ENCODE measurements around the gene TAF1D.
"Not testable (repeated sequence)": the region's sequence is repeated elsewhere in the genome, so short reads cannot be mapped to it uniquely, and the experiment has no call there.

Gene TAF1D

DNA sequence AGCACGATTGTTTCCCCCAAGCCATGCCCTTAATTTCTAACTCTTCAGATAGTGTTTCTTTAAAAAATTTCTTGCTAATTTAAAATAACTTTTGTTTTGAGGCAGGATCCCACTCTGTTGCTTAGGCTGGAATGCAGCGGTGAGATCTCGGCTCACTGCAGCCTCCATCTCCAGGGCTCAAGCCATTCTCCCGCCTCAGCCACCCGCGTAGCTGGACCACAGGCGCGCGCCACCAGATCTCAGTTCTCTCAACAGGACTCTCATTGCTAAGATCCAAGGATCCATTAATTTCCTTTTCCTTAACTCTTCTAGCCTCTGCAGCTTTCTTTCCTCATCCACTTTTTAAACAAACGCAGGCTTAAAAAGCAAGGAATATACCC, 42.5 kb upstream of the TAF1D start:
- no peaks in the 10 kb centered on the region for H3K27me3 ChIP-seq (ENCODE audit: insufficient read depth, poor library complexity, severe bottlenecking)
- DNase-seq (ENCODE audit: low read depth in 1 of 2, low spot score in 1 of 2): no peak
- peak overlapping the region; percentile 93 for H3K27ac ChIP-seq (replicated peaks)
- peak overlapping the region; percentile 95 for H3K4me3 ChIP-seq (replicated peaks; ENCODE audit: insufficient read depth, low read length)
- TF ChIP-seq, protein P1, sequence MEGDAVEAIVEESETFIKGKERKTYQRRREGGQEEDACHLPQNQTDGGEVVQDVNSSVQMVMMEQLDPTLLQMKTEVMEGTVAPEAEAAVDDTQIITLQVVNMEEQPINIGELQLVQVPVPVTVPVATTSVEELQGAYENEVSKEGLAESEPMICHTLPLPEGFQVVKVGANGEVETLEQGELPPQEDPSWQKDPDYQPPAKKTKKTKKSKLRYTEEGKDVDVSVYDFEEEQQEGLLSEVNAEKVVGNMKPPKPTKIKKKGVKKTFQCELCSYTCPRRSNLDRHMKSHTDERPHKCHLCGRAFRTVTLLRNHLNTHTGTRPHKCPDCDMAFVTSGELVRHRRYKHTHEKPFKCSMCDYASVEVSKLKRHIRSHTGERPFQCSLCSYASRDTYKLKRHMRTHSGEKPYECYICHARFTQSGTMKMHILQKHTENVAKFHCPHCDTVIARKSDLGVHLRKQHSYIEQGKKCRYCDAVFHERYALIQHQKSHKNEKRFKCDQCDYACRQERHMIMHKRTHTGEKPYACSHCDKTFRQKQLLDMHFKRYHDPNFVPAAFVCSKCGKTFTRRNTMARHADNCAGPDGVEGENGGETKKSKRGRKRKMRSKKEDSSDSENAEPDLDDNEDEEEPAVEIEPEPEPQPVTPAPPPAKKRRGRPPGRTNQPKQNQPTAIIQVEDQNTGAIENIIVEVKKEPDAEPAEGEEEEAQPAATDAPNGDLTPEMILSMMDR (IDR thresholded peaks at IDR 0.05; ENCODE audit: insufficient read depth, low read length): no peak

DNA sequence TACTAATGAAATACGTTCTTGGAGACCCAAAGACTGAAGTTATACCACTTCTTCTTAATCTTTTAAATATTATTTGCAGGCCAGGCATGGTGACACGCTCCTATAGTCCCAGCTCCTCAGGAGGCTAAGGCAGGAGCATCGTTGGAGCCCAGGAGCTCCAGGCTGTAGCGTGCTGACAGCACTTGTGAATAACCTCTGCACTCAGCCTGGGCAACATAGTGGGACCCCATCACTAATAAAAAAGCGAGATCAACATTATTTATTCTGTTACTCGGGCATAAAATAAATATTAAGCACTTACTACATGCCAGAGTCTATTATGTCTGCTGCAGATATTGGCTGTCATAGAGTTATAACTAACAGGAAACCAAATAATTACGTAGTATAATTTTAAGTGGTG, 42.1 kb upstream of the TAF1D start:
- DNase-seq (ENCODE audit: low read depth in 1 of 2, low spot score in 1 of 2): no peak
- TF ChIP-seq, protein P1 (IDR thresholded peaks at IDR 0.05; ENCODE audit: insufficient read depth, low read length): no peak
- TF ChIP-seq, protein P2, sequence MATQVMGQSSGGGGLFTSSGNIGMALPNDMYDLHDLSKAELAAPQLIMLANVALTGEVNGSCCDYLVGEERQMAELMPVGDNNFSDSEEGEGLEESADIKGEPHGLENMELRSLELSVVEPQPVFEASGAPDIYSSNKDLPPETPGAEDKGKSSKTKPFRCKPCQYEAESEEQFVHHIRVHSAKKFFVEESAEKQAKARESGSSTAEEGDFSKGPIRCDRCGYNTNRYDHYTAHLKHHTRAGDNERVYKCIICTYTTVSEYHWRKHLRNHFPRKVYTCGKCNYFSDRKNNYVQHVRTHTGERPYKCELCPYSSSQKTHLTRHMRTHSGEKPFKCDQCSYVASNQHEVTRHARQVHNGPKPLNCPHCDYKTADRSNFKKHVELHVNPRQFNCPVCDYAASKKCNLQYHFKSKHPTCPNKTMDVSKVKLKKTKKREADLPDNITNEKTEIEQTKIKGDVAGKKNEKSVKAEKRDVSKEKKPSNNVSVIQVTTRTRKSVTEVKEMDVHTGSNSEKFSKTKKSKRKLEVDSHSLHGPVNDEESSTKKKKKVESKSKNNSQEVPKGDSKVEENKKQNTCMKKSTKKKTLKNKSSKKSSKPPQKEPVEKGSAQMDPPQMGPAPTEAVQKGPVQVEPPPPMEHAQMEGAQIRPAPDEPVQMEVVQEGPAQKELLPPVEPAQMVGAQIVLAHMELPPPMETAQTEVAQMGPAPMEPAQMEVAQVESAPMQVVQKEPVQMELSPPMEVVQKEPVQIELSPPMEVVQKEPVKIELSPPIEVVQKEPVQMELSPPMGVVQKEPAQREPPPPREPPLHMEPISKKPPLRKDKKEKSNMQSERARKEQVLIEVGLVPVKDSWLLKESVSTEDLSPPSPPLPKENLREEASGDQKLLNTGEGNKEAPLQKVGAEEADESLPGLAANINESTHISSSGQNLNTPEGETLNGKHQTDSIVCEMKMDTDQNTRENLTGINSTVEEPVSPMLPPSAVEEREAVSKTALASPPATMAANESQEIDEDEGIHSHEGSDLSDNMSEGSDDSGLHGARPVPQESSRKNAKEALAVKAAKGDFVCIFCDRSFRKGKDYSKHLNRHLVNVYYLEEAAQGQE (IDR thresholded peaks at IDR 0.05; ENCODE audit: insufficient replicate concordance, low read depth): no peak
- TF ChIP-seq POLR2AphosphoS5 (IDR thresholded peaks at IDR 0.05; ENCODE audit: low read depth) (no peak), GABPA (IDR thresholded peaks at IDR 0.05; ENCODE audit: low read depth) (no peak), SPI1 (IDR thresholded peaks at IDR 0.05; ENCODE audit: borderline replicate concordance, low read depth) (no peak)
- no peaks in the 10 kb centered on the region for H3K27me3 ChIP-seq (ENCODE audit: insufficient read depth, poor library complexity, severe bottlenecking)
- H3K27ac ChIP-seq (replicated peaks): peak overlapping the region; percentile 93; the same call in 1 of the 2 replicates
- H3K4me3 ChIP-seq (replicated peaks; ENCODE audit: insufficient read depth, low read length): peak overlapping the region; percentile 95

DNA sequence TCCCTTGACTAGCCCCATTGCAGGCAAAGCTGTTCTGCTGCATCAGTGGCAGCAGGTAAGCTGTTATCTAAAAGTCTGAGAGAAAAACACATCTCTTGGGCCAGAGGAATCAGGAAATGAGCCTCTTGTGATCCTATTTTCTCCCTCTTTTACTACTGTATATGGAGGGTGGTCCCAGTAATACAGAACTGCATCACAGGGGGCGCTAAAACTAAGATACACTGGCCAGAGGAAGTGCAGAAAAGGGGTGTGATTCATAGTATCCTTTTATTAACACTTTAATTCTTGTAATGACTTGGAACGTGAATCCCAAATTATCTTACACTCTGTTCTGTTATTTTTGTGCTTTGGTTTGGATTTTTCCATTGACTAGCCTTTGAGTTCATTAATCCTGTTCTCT, 34.0 kb upstream of the TAF1D start:
- H3K27ac ChIP-seq (replicated peaks): no peak overlapping the region
- TF ChIP-seq, protein P2 (IDR thresholded peaks at IDR 0.05; ENCODE audit: insufficient replicate concordance, low read depth): no peak
- TF ChIP-seq, protein P1 (IDR thresholded peaks at IDR 0.05; ENCODE audit: insufficient read depth, low read length): no peak
- TF ChIP-seq POLR2AphosphoS5 (IDR thresholded peaks at IDR 0.05; ENCODE audit: low read depth) (no peak), SPI1 (IDR thresholded peaks at IDR 0.05; ENCODE audit: borderline replicate concordance, low read depth) (peak; percentile 35; the same call in 1 of the 2 replicates), GABPA (IDR thresholded peaks at IDR 0.05; ENCODE audit: low read depth) (no peak)
- no peaks in the 10 kb centered on the region for H3K27me3 ChIP-seq (ENCODE audit: insufficient read depth, poor library complexity, severe bottlenecking)
- H3K4me3 ChIP-seq (replicated peaks; ENCODE audit: insufficient read depth, low read length): no peak overlapping the region
- DNase-seq (ENCODE audit: low read depth in 1 of 2, low spot score in 1 of 2): no peak

DNA sequence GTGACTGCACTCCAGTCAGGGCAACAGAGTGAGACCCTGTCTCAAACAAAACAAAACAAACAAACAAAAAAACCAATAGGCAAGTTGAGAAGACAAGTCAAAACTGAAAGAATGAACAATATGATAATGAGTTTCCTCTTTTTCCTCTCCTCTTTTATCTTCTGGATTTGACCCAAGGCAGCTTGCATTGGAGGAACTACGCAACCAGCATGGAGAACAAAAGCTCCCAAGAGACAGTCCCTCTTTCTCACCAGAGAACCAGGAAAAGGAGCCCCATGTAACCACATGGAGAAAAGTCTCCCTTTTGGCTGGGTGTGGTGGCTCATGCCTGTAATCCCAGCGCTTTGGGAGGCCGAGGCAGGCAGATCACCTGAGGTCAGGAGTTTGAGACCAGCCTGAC, 33.3 kb upstream of the TAF1D start:
- not testable (repeated sequence) for H3K27ac ChIP-seq (replicated peaks); H3K27me3 ChIP-seq (ENCODE audit: insufficient read depth, poor library complexity, severe bottlenecking); H3K4me3 ChIP-seq (replicated peaks; ENCODE audit: insufficient read depth, low read length)
- peak in 1 of 2 experiments; percentile 4 for DNase-seq (ENCODE audit: low read depth in 1 of 2, low spot score in 1 of 2)
